H1 (cell line): ENCODE data around the gene OR5A1. TPM values are rescaled to one million over a fixed set of nuclear protein-coding genes. Genes with fewer than 3 reads are reported as not detected.
A peak's percentile ranks its signal among the peaks of the same experiment; 100 is the strongest.

Experiments
- ASH2L ChIP-seq: fragments of 200-600, 300-600 bp; sonication (generic); IDR thresholded peaks from one replicate; pipeline ENCODE4 v1.7.1; 2017; ENCODE audit warnings: low read length
- BACH1 ChIP-seq: IDR thresholded peaks from 2 replicates; pipeline ENCODE4 v1.6.1; 2012; ENCODE audit warnings: low read length, improper control_type of control experiment
- BCL11A ChIP-seq, 2 experiments: IDR thresholded peaks; one replicate each; pipeline ENCODE4 v1.6.1; 2011; ENCODE audit warnings: low read depth in 2 of 2, low read length in 2 of 2, mild to moderate bottlenecking in 2 of 2
- KDM4A ChIP-seq: IDR thresholded peaks from one replicate; pipeline ENCODE4 v1.7.1; 2012; ENCODE audit warnings: low read depth, mild to moderate bottlenecking, moderate library complexity, low read length, inconsistent platforms; ENCODE audit not compliant: severe bottlenecking
- POLR2AphosphoS5 ChIP-seq: IDR thresholded peaks from 2 replicates; pipeline ENCODE4 v1.6.1; 2011; ENCODE audit warnings: low read depth, low read length
- SP1 ChIP-seq: IDR thresholded peaks from 2 replicates; pipeline ENCODE4 v1.6.1; 2011; ENCODE audit warnings: low read depth, low read length
- TAF1 ChIP-seq: IDR thresholded peaks from 2 replicates; pipeline ENCODE4 v1.6.1; 2011; ENCODE audit warnings: mild to moderate bottlenecking, low read depth, low read length
- polyA plus RNA-seq, 7 experiments: library from polyadenylated mRNA; depleted of rRNA in 3 of 7; stranded (reverse) in 5 of 7; unstranded in 2 of 7; fragments of >200 nt in 5 of 7; fragments of 200-250 nt in 2 of 7; gene quantifications; 1 replicate in 5 of 7; 2 replicates in 1 of 7; 4 replicates in 1 of 7; pipeline versions ENCODE4 v1.2.1 to v1.2.3, GENCODE V29; 2011 to 2013; ENCODE audit warnings: missing spikeins in 2 of 7, mixed read lengths in 2 of 7
- total RNA-seq: library from RNA; stranded (reverse); fragmentation: NEBNext Ultra II Directional; extraction: Animal tissue kit (Norgen Biotek cat#: 25700); gene quantifications from 2 replicates; pipeline ENCODE4 v1.2.1, GENCODE V29; 2021

OR5A1 gene
- total and polyA plus RNA-seq, 2 of the 8 experiments (the other 6 are each of a cell fraction or from before 2014, with no cell fraction given) = not detected

DNA sequence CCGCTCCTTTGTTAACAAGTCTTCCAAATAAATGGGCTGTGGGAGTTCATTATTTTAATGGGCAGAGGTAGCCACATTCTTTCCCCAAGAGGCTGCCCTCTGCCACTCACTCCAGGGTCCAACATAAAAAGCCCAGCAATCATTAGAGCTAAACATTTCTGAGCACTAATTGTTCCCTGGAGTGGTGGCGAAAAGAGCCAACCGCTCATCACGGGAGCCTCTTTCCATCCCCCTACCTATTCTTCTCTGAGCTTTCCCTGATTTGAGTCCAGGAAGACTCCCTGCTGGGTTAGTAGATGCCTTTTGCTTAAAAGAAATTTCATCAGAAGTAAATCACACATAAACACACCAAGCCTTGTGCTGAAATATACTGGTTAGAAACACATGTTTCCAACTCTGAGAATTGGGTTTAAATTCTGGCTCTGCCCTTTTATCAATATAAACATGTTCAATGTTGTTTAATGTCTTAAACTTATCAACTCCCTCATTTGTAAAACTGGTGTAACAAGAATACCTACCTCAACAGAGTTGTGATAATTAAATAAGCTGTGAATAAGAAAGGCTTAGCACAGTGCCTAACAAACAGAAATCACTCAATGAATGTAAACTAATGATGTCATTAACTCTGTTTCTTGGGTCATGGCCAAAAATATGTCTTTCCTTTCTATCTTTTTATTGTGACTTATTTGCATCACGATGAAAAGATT, 9.8 kb upstream of the OR5A1 start, which contains the start of gene OR5A2 (continued):
- TF ChIP-seq KDM4A = no peak
- TF ChIP-seq BACH1 = no peak
- TF ChIP-seq SP1 = no peak
- no peak for TF ChIP-seq TAF1
- peak; percentile 56 for TF ChIP-seq ASH2L
- TF ChIP-seq POLR2AphosphoS5 = no peak
- TF ChIP-seq BCL11A (IDR thresholded peaks at IDR 0.05; ENCODE audit: low read depth in 2 of 2, low read length in 2 of 2) = no peak
